ENCODE data around the gene TBL1X. TPM values are rescaled to one million over a fixed set of nuclear protein-coding genes. Genes with fewer than 3 reads are reported as not detected.

TBL1X gene
- total and polyA plus RNA-seq, 8 donors, result 4.7 to 53.1 (median 9.5) TPM

DNA sequence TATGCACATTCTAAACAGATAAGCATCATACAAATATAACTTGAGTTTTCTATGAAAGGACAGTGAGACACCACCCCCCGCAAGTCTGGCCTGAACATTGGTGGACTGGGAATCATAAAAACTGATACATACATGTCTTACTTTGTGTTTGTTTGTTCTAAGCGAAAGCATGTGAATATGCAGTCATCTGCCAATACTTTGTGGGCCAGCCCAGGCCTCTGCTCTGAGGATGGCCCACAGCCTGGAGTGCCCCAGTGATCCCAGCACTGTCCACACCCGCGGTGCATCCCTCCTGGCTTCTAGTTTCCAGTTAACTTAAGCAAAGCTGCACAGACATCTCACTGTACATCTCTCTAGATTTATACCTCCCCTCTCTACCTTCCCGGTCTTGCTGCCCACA lies 154.3 kb downstream of the TBL1X start:
- H3K9me3 ChIP-seq, result no peaks in the 10 kb centered on the region

GRCh38 chrX:9619581-9619980 lies 154.7 kb downstream of the TBL1X start:
- WGBS, 5 donors, result 80 to 99% (median 91%) methylated on average over 12 of the region's 12 CpGs
- TF ChIP-seq POLR2A (IDR thresholded peaks at IDR 0.05), result no peak
- no peak for TF ChIP-seq EP300 (IDR thresholded peaks at IDR 0.05)
- TF ChIP-seq POLR2AphosphoS5 (IDR thresholded peaks at IDR 0.05), result no peak
- TF ChIP-seq, protein P1, sequence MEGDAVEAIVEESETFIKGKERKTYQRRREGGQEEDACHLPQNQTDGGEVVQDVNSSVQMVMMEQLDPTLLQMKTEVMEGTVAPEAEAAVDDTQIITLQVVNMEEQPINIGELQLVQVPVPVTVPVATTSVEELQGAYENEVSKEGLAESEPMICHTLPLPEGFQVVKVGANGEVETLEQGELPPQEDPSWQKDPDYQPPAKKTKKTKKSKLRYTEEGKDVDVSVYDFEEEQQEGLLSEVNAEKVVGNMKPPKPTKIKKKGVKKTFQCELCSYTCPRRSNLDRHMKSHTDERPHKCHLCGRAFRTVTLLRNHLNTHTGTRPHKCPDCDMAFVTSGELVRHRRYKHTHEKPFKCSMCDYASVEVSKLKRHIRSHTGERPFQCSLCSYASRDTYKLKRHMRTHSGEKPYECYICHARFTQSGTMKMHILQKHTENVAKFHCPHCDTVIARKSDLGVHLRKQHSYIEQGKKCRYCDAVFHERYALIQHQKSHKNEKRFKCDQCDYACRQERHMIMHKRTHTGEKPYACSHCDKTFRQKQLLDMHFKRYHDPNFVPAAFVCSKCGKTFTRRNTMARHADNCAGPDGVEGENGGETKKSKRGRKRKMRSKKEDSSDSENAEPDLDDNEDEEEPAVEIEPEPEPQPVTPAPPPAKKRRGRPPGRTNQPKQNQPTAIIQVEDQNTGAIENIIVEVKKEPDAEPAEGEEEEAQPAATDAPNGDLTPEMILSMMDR (IDR thresholded peaks at IDR 0.05), result no peak
- no peak overlapping the region for H3K27ac ChIP-seq
- no peaks in the 10 kb centered on the region for H3K9me3 ChIP-seq
- DNase-seq, result no peak
- intact Hi-C loops (cut with DNase I; ENCODE audit: low total_unique reads), result no loop called here
- no peaks in the 10 kb centered on the region for H3K4me1 ChIP-seq
- H3K27me3 ChIP-seq, result no peaks in the 10 kb centered on the region
- H3K36me3 ChIP-seq, result no peaks in the 10 kb centered on the region
- no peak overlapping the region for H3K4me3 ChIP-seq

More for the DNA sequence above, 154.3 kb downstream of the TBL1X start:
- H3K4me1 ChIP-seq, result no peaks in the 10 kb centered on the region
- no peak overlapping the region for H3K4me3 ChIP-seq
- intact Hi-C loops (cut with DNase I; ENCODE audit: low total_unique reads), result no loop called here
- WGBS, 5 donors, result 90 to 97% (median 91%) methylated on average over 5 of the region's 5 CpGs
- no peak for TF ChIP-seq EP300 (IDR thresholded peaks at IDR 0.05)
- TF ChIP-seq POLR2A (IDR thresholded peaks at IDR 0.05), result no peak
- TF ChIP-seq, protein P1 (IDR thresholded peaks at IDR 0.05), result no peak
- TF ChIP-seq POLR2AphosphoS5 (IDR thresholded peaks at IDR 0.05), result no peak
- no peak overlapping the region for H3K27ac ChIP-seq
- H3K27me3 ChIP-seq, result no peaks in the 10 kb centered on the region
- no peak for DNase-seq
- no peaks in the 10 kb centered on the region for H3K36me3 ChIP-seq

DNA sequence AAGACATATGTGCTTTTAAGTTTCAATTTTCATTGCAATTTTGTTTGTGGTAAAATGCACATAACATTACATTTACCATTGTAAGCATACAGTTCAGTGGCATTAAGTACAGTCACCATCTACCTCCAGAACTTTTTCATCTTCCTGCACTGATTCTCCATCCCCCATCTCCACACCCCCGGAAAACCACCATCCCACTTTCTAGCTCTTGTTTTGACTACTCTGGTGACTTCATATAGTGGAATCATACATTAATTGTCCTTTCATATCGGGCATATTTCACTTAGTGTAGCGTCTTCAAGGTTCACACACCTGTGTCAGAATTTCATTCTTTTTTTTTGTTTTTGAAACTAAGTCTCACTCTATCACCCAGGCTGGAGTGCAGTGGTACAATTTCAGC lies 157.3 kb downstream of the TBL1X start:
- H3K4me1 ChIP-seq, result no peaks in the 10 kb centered on the region
- no peak overlapping the region for H3K4me3 ChIP-seq
- no peaks in the 10 kb centered on the region for H3K27me3 ChIP-seq
- no peak overlapping the region for H3K27ac ChIP-seq
- TF ChIP-seq POLR2A (IDR thresholded peaks at IDR 0.05), result no peak
- TF ChIP-seq EP300 (IDR thresholded peaks at IDR 0.05), result no peak
- TF ChIP-seq POLR2AphosphoS5 (IDR thresholded peaks at IDR 0.05), result no peak
- TF ChIP-seq, protein P1 (IDR thresholded peaks at IDR 0.05), result no peak
- 83 to 93% (median 91%) methylated on average over 3 of the region's 3 CpGs for WGBS, 5 donors
- no peak for DNase-seq
- no peaks in the 10 kb centered on the region for H3K9me3 ChIP-seq
- no peaks in the 10 kb centered on the region for H3K36me3 ChIP-seq
- intact Hi-C loops (cut with DNase I; ENCODE audit: low total_unique reads), result no loop called here

- intact Hi-C loops (cut with DNase I; ENCODE audit: low total_unique reads), result no loop called here
- H3K36me3 ChIP-seq, result no peaks in the 10 kb centered on the region
- H3K4me3 ChIP-seq, result no peak overlapping the region
- no peaks in the 10 kb centered on the region for H3K9me3 ChIP-seq
- 86 to 91% (median 88%) methylated on average over 6 to 7 of the region's 7 CpGs for WGBS, 5 donors
- no peak for TF ChIP-seq POLR2A (IDR thresholded peaks at IDR 0.05)
- TF ChIP-seq POLR2AphosphoS5 (IDR thresholded peaks at IDR 0.05), result no peak
- TF ChIP-seq EP300 (IDR thresholded peaks at IDR 0.05), result no peak
- TF ChIP-seq, protein P1 (IDR thresholded peaks at IDR 0.05), result no peak
- H3K27me3 ChIP-seq, result no peaks in the 10 kb centered on the region
- H3K27ac ChIP-seq, result no peak overlapping the region
- peaks cover 0 to 6% (median 3%) of the 10 kb centered on the region in 4 donors for H3K4me1 ChIP-seq
- DNase-seq, result no peak
Observed at GRCh38 chrX:9626379-9626778, 161.5 kb downstream of the TBL1X start.

Data from stomach (tissue), 9 donors.